Lung (tissue), 16 donors: ENCODE data around the gene CLEC20A. TPM values are rescaled to one million over a fixed set of nuclear protein-coding genes. Genes with fewer than 3 reads are reported as not detected.

Experiments used
- ATAC-seq: fragments of 200-7000 bp; cut with Tn5 transposase; one replicate; pipeline ENCODE4 v1.9.1; 2020; ENCODE audit warnings: moderate number of reproducible peaks; ENCODE audit not compliant: insufficient read depth, low FRiP score
- DNase-seq, 3 donors: peaks; one replicate each; pipeline ENCODE4 v3.0.0-alpha.2; 2013 to 2017
- H3K27ac ChIP-seq, 2 donors: one replicate each; pipeline ENCODE4 v1.5.1; 2013; ENCODE audit warnings: mild to moderate bottlenecking in 2 of 2, moderate library complexity in 2 of 2, control low read depth in 1 of 2, inconsistent platforms in 1 of 2, low read depth in 1 of 2, low read length in 1 of 2
- H3K27me3 ChIP-seq, 3 donors: one replicate each; pipeline ENCODE4 v1.5.1; 2013; ENCODE audit warnings: low read length in 2 of 3; ENCODE audit not compliant: control insufficient read depth in 3 of 3, insufficient read depth in 3 of 3
- H3K36me3 ChIP-seq, 4 donors: one replicate each; pipeline ENCODE4 v1.5.1; 2013; ENCODE audit warnings: low read length in 4 of 4, mild to moderate bottlenecking in 1 of 4, moderate library complexity in 1 of 4; ENCODE audit not compliant: control insufficient read depth in 4 of 4, insufficient read depth in 4 of 4
- H3K4me1 ChIP-seq, 5 donors: one replicate each; pipeline ENCODE4 v1.5.1; 2013; ENCODE audit warnings: low read length in 5 of 5, mild to moderate bottlenecking in 2 of 5, moderate library complexity in 1 of 5; ENCODE audit not compliant: control insufficient read depth in 5 of 5, insufficient read depth in 5 of 5
- H3K4me3 ChIP-seq: one replicate; pipeline ENCODE4 v1.5.1; 2013; ENCODE audit warnings: mild to moderate bottlenecking, control low read depth, moderate library complexity
- H3K9ac ChIP-seq, 2 donors: one replicate each; pipeline ENCODE4 v1.5.1; 2013; ENCODE audit warnings: low read length in 2 of 2, control low read depth in 1 of 2; ENCODE audit not compliant: insufficient read depth in 1 of 2
- H3K9me3 ChIP-seq, 4 donors: one replicate each; pipeline ENCODE4 v1.5.1; 2013; ENCODE audit warnings: low read length in 3 of 4, mild to moderate bottlenecking in 1 of 4, moderate library complexity in 1 of 4; ENCODE audit not compliant: control insufficient read depth in 4 of 4, insufficient read depth in 3 of 4
- CTCF ChIP-seq: IDR thresholded peaks from 2 replicates; pipeline ENCODE4 v1.5.1; 2012; ENCODE audit warnings: mild to moderate bottlenecking; ENCODE audit errors: control extremely low read depth, extremely low read depth
- WGBS, 2 donors: extraction: QIAGEN DNeasy Blood & Tissue Kit; methylation state at CpG; one replicate each; pipeline ENCODE4 v1.1.7; 2013; 5-methylcytosine and 5-hydroxymethylcytosine counted together
- long read RNA-seq, 5 donors: transcript quantifications; one replicate each; lab custom pipeline, GENCODE V29; 2026
- polyA plus RNA-seq, 2 donors: library from polyadenylated mRNA; stranded (reverse); fragments of 200-250 nt; gene quantifications; one replicate each; pipeline ENCODE4 v1.2.1, GENCODE V29; 2013
- total RNA-seq, 2 donors: library from RNA; depleted of rRNA in 1 of 2; stranded (reverse); fragments of >200 nt in 1 of 2; gene quantifications; one replicate each; pipeline ENCODE4 v1.2.1, GENCODE V29; 2014 to 2021
- donor health status: control.
- donor health status: control.
- donor health status: Bipolar disorder and iron deficiency.
- donor health status: healthy.
- donor health status: DM: yes; HTN: yes; CAD: no.

Gene CLEC20A
- not detected for total RNA-seq
- polyA plus RNA-seq = under 1 TPM in 1 of 2 donors, not detected in 1; 0.14 TPM
- long read RNA-seq, donor 1 = 0 reads
- long read RNA-seq, donor 2 = 0 reads
- long read RNA-seq, donor 3 = 0 reads
- long read RNA-seq, donor 4 = 0 reads
- long read RNA-seq, donor 5 = 0 reads

DNA sequence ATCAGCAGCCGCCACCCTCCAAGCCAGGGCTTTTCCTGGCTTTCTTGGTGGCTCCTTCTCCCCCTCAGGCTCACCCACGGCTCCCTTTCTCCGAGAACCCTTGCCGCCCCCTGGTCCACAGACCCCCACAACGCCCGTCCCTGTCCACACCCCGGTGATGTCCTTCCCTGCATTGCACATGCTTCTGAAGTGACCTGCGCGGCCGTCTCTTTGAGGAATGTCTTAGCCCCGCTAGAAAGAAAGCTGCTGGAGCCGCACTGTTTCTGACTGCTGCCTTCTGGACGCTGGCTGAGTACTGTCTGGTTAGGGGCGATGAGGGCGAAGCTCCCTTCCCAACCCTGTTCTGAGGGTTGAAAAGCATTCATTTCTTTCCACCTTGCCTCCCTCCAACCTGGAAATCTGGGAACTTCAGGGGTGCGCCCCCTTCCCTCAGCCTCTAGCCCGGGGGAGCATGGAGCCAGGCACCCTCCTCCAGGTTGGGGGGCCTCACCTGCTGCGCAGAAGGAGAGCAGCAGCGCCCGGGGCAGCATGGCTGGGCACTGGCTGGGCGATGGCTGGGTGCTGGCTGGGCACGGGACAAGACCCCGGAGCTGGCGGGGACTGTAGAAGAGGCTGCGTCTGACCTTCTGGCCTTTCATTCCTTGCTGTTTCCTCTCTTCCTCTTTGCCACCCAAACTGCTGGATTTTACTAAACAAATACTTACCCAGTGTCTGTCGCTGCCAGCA, at the start of gene CLEC20A:
Gene CLEC20A, minus strand, starts transcription at position 555 of the 726 bp plus-strand sequence. Its CDS starts 25 bp downstream, at position 530.
- ATAC-seq = no peak
- no peak for DNase-seq
- TF ChIP-seq CTCF = no peak
- peaks cover 0 to 4% (median 0%) of the 10 kb centered on the region in 5 donors for H3K4me1 ChIP-seq
- no peak within 1 kb of the TSS for H3K4me3 ChIP-seq
- 93 to 95% methylated on average over 26 of the region's 26 CpGs for WGBS, 2 donors
- H3K9me3 ChIP-seq = no peaks in the 10 kb centered on the region
- H3K27me3 ChIP-seq = no peaks in the 10 kb centered on the region
- no peaks in the 10 kb centered on the region for H3K36me3 ChIP-seq
- H3K27ac ChIP-seq = no peak within 1 kb of the TSS
- no peak within 1 kb of the TSS for H3K9ac ChIP-seq

- H3K9ac ChIP-seq = no peak overlapping the region
- H3K27ac ChIP-seq = no peak overlapping the region
- peaks cover 0 to 2% (median 0%) of the 10 kb centered on the region in 4 donors for H3K36me3 ChIP-seq
- H3K4me3 ChIP-seq = no peak overlapping the region
- ATAC-seq (no peak), DNase-seq (no peak)
- no peaks in the 10 kb centered on the region for H3K9me3 ChIP-seq
- H3K27me3 ChIP-seq = no peaks in the 10 kb centered on the region
- TF ChIP-seq CTCF = no peak
- WGBS, 2 donors = 91 to 93% methylated on average over 9 of the region's 9 CpGs
- peaks cover 0 to 10% (median 0%) of the 10 kb centered on the region in 5 donors for H3K4me1 ChIP-seq
Measured at GRCh38 chr1:178544531-178544930, 47.8 kb upstream of the CLEC20A start.

DNA sequence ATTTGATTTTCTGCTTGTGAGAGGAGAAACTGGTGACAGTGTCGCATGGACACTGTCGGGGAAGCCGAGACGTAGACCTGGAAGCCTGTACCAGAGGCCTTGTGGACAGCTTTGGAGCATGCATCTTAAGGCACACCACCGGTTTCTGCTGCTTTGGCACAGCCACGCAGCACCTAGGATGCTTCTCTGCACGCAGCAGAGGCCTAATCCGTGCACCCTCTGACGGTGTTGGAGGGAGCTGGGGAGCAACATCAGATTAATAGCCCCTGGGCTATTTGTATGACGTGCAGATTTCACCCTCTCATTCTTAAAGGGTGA, 46.5 kb upstream of the CLEC20A start:
- peak; percentile 1 for ATAC-seq
- Histone ChIP-seq H3K27me3 (no peaks in the 10 kb centered on the region), H3K4me3 (no peak overlapping the region), H3K9me3 (no peaks in the 10 kb centered on the region), H3K4me1 (peaks cover 0 to 10% (median 0%) of the 10 kb centered on the region in 5 donors), H3K27ac (no peak overlapping the region), H3K36me3 (peaks cover 0 to 2% (median 0%) of the 10 kb centered on the region in 4 donors), H3K9ac (peak overlapping the region in 1 of 2 donors; percentile 95)
- no peak for DNase-seq
- no peak for TF ChIP-seq CTCF
- 15 to 19% methylated on average over 10 of the region's 10 CpGs for WGBS, 2 donors
